ENCODE results near the gene EYA3. TPM values are rescaled to one million over a fixed set of nuclear protein-coding genes. Genes with fewer than 3 reads are reported as not detected.

The EYA3 gene
- total and polyA plus RNA-seq, 11 donors, result 5.8 to 23.3 (median 17.4) TPM

GRCh38 chr1:27979859-27980201 is 108.6 kb downstream of the EYA3 start:
- WGBS, 4 donors, result 8 to 35% (median 19%) methylated on average over 2 of the region's 2 CpGs
- intact Hi-C loops (cut with DNase I), result loop anchor here (1.0 to 10.0 kb wide), 10 partner anchors 38 to 305 kb away; partner anchors contain the start of genes IFI6 (in 1 of the 10) and SMPDL3B (in 1 of the 10)

GRCh38 chr1:27979151-27979858 is 109.1 kb downstream of the EYA3 start:
- H3K9me3 ChIP-seq, result no peaks in the 10 kb centered on the region
- DNase-seq (no peak), ATAC-seq (peak in 3 of 4 donors; percentile 61 to 79 (median 62))
- H3K4me1 ChIP-seq, result peaks cover 0 to 14% (median 2%) of the 10 kb centered on the region in 12 donors
- TF ChIP-seq POLR2A (IDR thresholded peaks at IDR 0.05) (no peak), CTCF (IDR thresholded peaks at IDR 0.05) (peak; percentile 26 to 68 (median 50))
- H3K27ac ChIP-seq, result peak overlapping the region in 1 of 12 donors; percentile 53
- intact Hi-C loops (cut with DNase I), result loop anchor here in 6 of 10 donors (1.0 to 10.0 kb wide), 7 partner anchors 37 to 305 kb away; partner anchors contain the start of gene IFI6 (in 1 of the 6)
- WGBS, 4 donors, result 66 to 80% (median 77%) methylated on average over 1 of the region's 1 CpG
- no peaks in the 10 kb centered on the region for H3K27me3 ChIP-seq
- H3K4me3 ChIP-seq, result no peak overlapping the region
- peaks cover 0 to 43% (median 36%) of the 10 kb centered on the region in 9 donors for H3K36me3 ChIP-seq

More at GRCh38 chr1:27979859-27980201, 108.6 kb downstream of the EYA3 start:
- DNase-seq (no peak), ATAC-seq (peak in 1 of 4 donors; percentile 6)
- Histone ChIP-seq H3K9me3 (no peaks in the 10 kb centered on the region), H3K4me1 (peaks cover 0 to 14% (median 2%) of the 10 kb centered on the region in 12 donors), H3K4me3 (no peak overlapping the region), H3K27ac (peak overlapping the region in 1 of 12 donors; percentile 53), H3K36me3 (peaks cover 0 to 42% (median 32%) of the 10 kb centered on the region in 9 donors), H3K27me3 (no peaks in the 10 kb centered on the region)
- TF ChIP-seq CTCF (IDR thresholded peaks at IDR 0.05), result no peak
- no peak for TF ChIP-seq POLR2A (IDR thresholded peaks at IDR 0.05)

GRCh38 chr1:27974417-27974781 is 114.0 kb downstream of the EYA3 start:
- DNase-seq, result no peak
- Histone ChIP-seq H3K27me3 (no peaks in the 10 kb centered on the region), H3K4me3 (no peak overlapping the region), H3K9me3 (no peaks in the 10 kb centered on the region), H3K36me3 (peaks cover 0 to 60% (median 48%) of the 10 kb centered on the region in 9 donors), H3K4me1 (peaks cover 0 to 29% (median 15%) of the 10 kb centered on the region in 12 donors), H3K27ac (no peak overlapping the region)
- intact Hi-C loops (cut with DNase I), result loop anchor here in 2 of 10 donors (10.0 kb wide), 2 partner anchors 120 to 300 kb away; partner anchors contain the start of gene IFI6 (in 1 of the 2)
- ATAC-seq, result no peak
- TF ChIP-seq POLR2A (IDR thresholded peaks at IDR 0.05) (no peak), CTCF (IDR thresholded peaks at IDR 0.05) (no peak)

- H3K27me3 ChIP-seq, result no peaks in the 10 kb centered on the region
- 79 to 82% (median 80%) methylated on average over 4 of the region's 4 CpGs for WGBS, 4 donors
- ATAC-seq (no peak), DNase-seq (no peak)
- H3K36me3 ChIP-seq, result peaks cover 0 to 60% (median 48%) of the 10 kb centered on the region in 9 donors
- H3K4me1 ChIP-seq, result peaks cover 0 to 26% (median 14%) of the 10 kb centered on the region in 12 donors
- H3K4me3 ChIP-seq, result no peak overlapping the region
- TF ChIP-seq CTCF (IDR thresholded peaks at IDR 0.05) (no peak), POLR2A (IDR thresholded peaks at IDR 0.05) (no peak)
- H3K27ac ChIP-seq, result no peak overlapping the region
- H3K9me3 ChIP-seq, result no peaks in the 10 kb centered on the region
- intact Hi-C loops (cut with DNase I), result loop anchor here in 2 of 10 donors (10.0 kb wide), 2 partner anchors 119 to 299 kb away; partner anchors contain the start of gene IFI6 (in 1 of the 2)
Observed at GRCh38 chr1:27973771-27974416, 114.5 kb downstream of the EYA3 start.
